K562 (cell line): ENCODE measurements around the gene CEP120.

Experiments used
- SNRNP70 ChIP-seq: fragments of 200-400 bp; formaldehyde crosslinking; optimal IDR thresholded peaks from 2 replicates; pipeline ENCODE3; 2017; ENCODE audit warnings: low read depth, low read length
- XRCC5 ChIP-seq: fragments of 200-400 bp; formaldehyde crosslinking; IDR thresholded peaks from 2 replicates; pipeline ENCODE4 v1.6.1; 2017; ENCODE audit warnings: low read depth, mild to moderate bottlenecking, low read length
- ZNF277 ChIP-seq: fragments of 250-450 bp; sonication (Bioruptor Pico); IDR thresholded peaks from 2 replicates; pipeline ENCODE4 v1.8.0; 2022; ENCODE audit warnings: inconsistent platforms, mild to moderate bottlenecking, moderate library complexity, borderline replicate concordance

DNA sequence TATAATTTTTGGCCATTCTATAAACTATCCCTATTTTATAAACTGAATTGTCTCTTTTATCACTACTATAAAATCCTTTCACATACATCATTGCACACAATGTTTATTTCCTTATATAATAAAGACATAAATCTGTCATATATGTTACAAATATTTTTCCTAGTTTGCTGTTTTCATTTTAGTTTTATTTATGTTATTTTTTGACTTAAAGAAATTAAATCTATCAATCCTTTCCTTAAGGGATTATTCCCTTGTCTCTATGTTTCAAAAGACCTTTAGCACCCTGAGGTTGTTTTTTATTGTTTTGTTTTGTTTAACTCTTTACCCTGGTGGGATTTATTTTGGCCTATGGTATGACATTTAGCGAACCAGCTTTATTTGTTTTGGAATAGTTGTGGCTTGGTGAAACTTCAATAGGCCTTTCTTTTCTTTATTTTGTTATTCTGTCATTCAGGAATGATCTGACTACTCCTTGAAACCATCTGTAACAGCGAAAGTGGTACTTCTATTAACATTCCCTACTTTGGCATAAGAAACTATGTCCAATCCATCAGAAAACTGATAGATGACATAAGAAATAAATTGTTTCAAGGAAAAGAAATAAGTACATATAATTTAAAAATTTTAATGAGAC is 125.9 kb downstream of the CEP120 start:
- TF ChIP-seq SNRNP70 (no peak), ZNF277 (no peak), XRCC5 (no peak)
